H1 (cell line): ENCODE results near the gene MPPED1.

Experiments
- CTCF ChIP-seq, 3 experiments: IDR thresholded peaks; 1 replicate in 2 of 3; 2 replicates in 1 of 3; pipeline versions ENCODE4 v1.5.1 to v1.6.1; 2011; ENCODE audit warnings: low read length in 3 of 3, mild to moderate bottlenecking in 3 of 3, inconsistent platforms in 2 of 3, low read depth in 1 of 3, moderate library complexity in 1 of 3; ENCODE audit not compliant: insufficient read depth in 1 of 3; ENCODE audit errors: control extremely low read depth in 1 of 3
- EGR1 ChIP-seq: IDR thresholded peaks from 2 replicates; pipeline ENCODE4 v1.6.1; 2011; ENCODE audit warnings: low read depth, low read length, borderline replicate concordance
- EZH2 ChIP-seq: fragments of 200-600 bp; sonication (generic); IDR thresholded peaks from 2 replicates; pipeline ENCODE4 v1.7.1; 2012; ENCODE audit warnings: low read depth, mild to moderate bottlenecking, moderate library complexity, low read length, inconsistent platforms; ENCODE audit not compliant: severe bottlenecking
- JUN ChIP-seq: IDR thresholded peaks from 2 replicates; pipeline ENCODE4 v1.6.1; 2011; ENCODE audit warnings: low read depth, mild to moderate bottlenecking, improper control_type of control experiment, low read length
- KDM1A ChIP-seq: fragments of 200-600, 300-600 bp; sonication (generic); IDR thresholded peaks from 2 replicates; pipeline ENCODE4 v1.7.1; 2016; ENCODE audit warnings: mild to moderate bottlenecking, low read length, borderline replicate concordance
- SUZ12 ChIP-seq: fragments of 200-600 bp; sonication (generic); IDR thresholded peaks from 2 replicates; pipeline ENCODE4 v1.6.1; 2012; ENCODE audit warnings: mild to moderate bottlenecking, inconsistent platforms, low read length, moderate library complexity, mixed read lengths

- TF ChIP-seq CTCF (IDR thresholded peaks at IDR 0.05; ENCODE audit: control extremely low read depth in 1 of 3, insufficient read depth in 1 of 3, low read depth in 1 of 3, low read length in 3 of 3) (no peak), JUN (no peak), EGR1 (no peak), KDM1A (no peak), EZH2 (no peak), SUZ12 (no peak)
Measured at GRCh38 chr22:43421046-43421665, 9.3 kb downstream of the MPPED1 start.
